Ovary (tissue), 9 donors: ENCODE data around the gene TFDP1. TPM values are rescaled to one million over a fixed set of nuclear protein-coding genes. Genes with fewer than 3 reads are reported as not detected.

Source experiments
- DNase-seq, 5 donors: peaks; one replicate each; pipeline ENCODE4 v3.0.0-alpha.2; 2019 to 2020
- H3K27ac ChIP-seq, 2 donors: fragments of 200-600 bp; one replicate each; pipeline versions ENCODE4 v1.5.1 to v1.8.0; 2019 to 2022
- H3K27me3 ChIP-seq: fragments of 200-600 bp; one replicate; pipeline ENCODE4 v1.8.0; 2022
- H3K36me3 ChIP-seq: fragments of 200-600 bp; sonication (generic); one replicate; pipeline ENCODE4 v1.5.1; 2019
- H3K4me1 ChIP-seq: one replicate; pipeline ENCODE4 v1.8.1; 2013; ENCODE audit warnings: mild to moderate bottlenecking, moderate library complexity; ENCODE audit not compliant: insufficient read depth
- H3K4me3 ChIP-seq: fragments of 200-600 bp; sonication (generic); one replicate; pipeline ENCODE4 v1.5.1; 2017
- H3K9me3 ChIP-seq, 2 donors: fragments of 200-600 bp in 1 of 2; sonication (generic) in 1 of 2; one replicate each; pipeline versions ENCODE4 v1.5.1 to v1.8.1; 2013 to 2019; ENCODE audit warnings: mild to moderate bottlenecking in 1 of 2, moderate library complexity in 1 of 2
- EP300 ChIP-seq: sonication (generic); formaldehyde crosslinking; IDR thresholded peaks from one replicate; pipeline ENCODE4 v1.6.1; 2017; ENCODE audit warnings: antibody characterized with exemption
- POLR2A ChIP-seq: fragments of 450-650 bp; IDR thresholded peaks from one replicate; pipeline ENCODE4 v1.6.1; 2017; ENCODE audit warnings: antibody characterized with exemption, mild to moderate bottlenecking, moderate library complexity
- WGBS, 3 donors: extraction: QIAGEN DNeasy Blood & Tissue Kit in 1 of 3; methylation state at CpG; one replicate each; pipeline versions ENCODE4 v1.1.5 to v1.1.7; 2013 to 2017; 5-methylcytosine and 5-hydroxymethylcytosine counted together
- intact Hi-C, 4 donors: fragments of 100-400 bp; cut with DNase I; formaldehyde crosslinking; loops; one replicate each; pipeline versions ENCODE4 v1.11.0 to v1.15.1; 2022 to 2023
- polyA plus RNA-seq, 2 donors: library from polyadenylated mRNA; stranded (reverse); fragments of 200-250 nt in 1 of 2; fragments of 350-450 nt in 1 of 2; fragmentation: Illumina TruSeq in 1 of 2; extraction: RNeasy Lipid Tissue Mini Kit (QIAGEN cat#74804) in 1 of 2; gene quantifications; one replicate each; pipeline ENCODE4 v1.2.3, GENCODE V29; 2013 to 2014
- total RNA-seq, 7 donors: library from RNA; depleted of rRNA in 2 of 7; stranded (reverse); fragments of >200 nt in 2 of 7; fragmentation: NEBNext Ultra II Directional in 3 of 7; extraction: Animal tissue kit (Norgen Biotek cat#: 25700) in 3 of 7; gene quantifications; one replicate each; pipeline versions ENCODE4 v1.1.0 to v1.2.4, GENCODE V29; 2016 to 2023
- TF ChIP-seq, protein P1 (sequence below), 3 donors: fragments of 450-650 bp in 2 of 3; fragments of 200-600 bp in 1 of 3; IDR thresholded peaks; one replicate each; pipeline versions ENCODE4 v1.5.1 to v1.8.0; 2016 to 2022; ENCODE audit warnings: antibody characterized with exemption in 3 of 3, mild to moderate bottlenecking in 1 of 3
- donor health status: DM: no; HTN: no; CAD: no; lungs with moderate emphysema.
- donor health status: DM: no; HTN: no; CAD: no.
- donor health status: Bipolar disorder and iron deficiency.
- donor health status: DM: yes; HTN: yes; CAD: no.
- donor health status: DM: no; HTN: no; CAD: no.
- donor health status: DM: yes; HTN: yes; CAD: no.

TFDP1 gene
- total and polyA plus RNA-seq, 9 donors: 8.8 to 45.6 (median 33.8) TPM

- Histone ChIP-seq H3K27me3 (no peaks in the 10 kb centered on the region), H3K27ac (no peak overlapping the region), H3K9me3 (no peaks in the 10 kb centered on the region), H3K4me3 (no peak overlapping the region), H3K4me1 (no peaks in the 10 kb centered on the region), H3K36me3 (no peaks in the 10 kb centered on the region)
- intact Hi-C loops: no loop called here
- TF ChIP-seq POLR2A: no peak
- WGBS, 3 donors: 82 to 87% (median 85%) methylated on average over 10 of the region's 10 CpGs
- no peak for DNase-seq
Observed at GRCh38 chr13:113612607-113613006, 28.1 kb downstream of the TFDP1 start.

DNA sequence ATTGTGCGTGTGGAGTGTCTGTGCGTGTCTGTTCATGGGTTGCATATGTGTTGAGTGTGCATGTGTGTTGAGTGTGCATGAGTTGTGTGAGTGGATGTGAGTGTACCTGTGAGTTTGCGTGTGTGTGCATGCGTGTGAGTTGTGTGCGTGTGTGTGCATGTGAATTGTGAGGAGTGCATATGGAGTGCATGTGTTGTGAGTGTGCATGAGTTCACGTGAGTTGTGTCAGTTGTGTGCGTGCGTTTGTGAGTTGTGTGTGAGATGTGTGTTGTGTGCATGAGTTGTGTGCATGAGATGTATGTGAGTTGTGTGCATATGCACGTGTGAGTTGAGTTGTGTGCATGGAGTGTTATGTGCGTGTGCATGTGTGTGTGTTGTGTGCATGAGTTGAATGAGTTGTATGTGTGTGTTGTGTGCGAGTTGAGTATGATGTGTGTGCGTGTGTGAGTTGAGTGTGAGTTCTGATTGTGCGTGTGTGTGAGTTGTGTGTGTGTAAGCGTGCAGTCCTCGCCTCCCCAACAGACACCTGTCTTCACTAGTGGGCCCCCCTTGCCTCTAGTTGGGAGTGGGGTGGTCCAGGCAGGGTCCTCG is 29.3 kb downstream of the TFDP1 start:
- Histone ChIP-seq H3K27me3 (no peaks in the 10 kb centered on the region), H3K36me3 (no peaks in the 10 kb centered on the region), H3K4me1 (no peaks in the 10 kb centered on the region), H3K27ac (no peak overlapping the region), H3K9me3 (no peaks in the 10 kb centered on the region), H3K4me3 (no peak overlapping the region)
- no peak for TF ChIP-seq EP300
- TF ChIP-seq POLR2A: no peak
- TF ChIP-seq, protein P1, sequence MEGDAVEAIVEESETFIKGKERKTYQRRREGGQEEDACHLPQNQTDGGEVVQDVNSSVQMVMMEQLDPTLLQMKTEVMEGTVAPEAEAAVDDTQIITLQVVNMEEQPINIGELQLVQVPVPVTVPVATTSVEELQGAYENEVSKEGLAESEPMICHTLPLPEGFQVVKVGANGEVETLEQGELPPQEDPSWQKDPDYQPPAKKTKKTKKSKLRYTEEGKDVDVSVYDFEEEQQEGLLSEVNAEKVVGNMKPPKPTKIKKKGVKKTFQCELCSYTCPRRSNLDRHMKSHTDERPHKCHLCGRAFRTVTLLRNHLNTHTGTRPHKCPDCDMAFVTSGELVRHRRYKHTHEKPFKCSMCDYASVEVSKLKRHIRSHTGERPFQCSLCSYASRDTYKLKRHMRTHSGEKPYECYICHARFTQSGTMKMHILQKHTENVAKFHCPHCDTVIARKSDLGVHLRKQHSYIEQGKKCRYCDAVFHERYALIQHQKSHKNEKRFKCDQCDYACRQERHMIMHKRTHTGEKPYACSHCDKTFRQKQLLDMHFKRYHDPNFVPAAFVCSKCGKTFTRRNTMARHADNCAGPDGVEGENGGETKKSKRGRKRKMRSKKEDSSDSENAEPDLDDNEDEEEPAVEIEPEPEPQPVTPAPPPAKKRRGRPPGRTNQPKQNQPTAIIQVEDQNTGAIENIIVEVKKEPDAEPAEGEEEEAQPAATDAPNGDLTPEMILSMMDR (IDR thresholded peaks at IDR 0.05): no peak
- no peak for DNase-seq
- intact Hi-C loops: no loop called here
- 95 to 96% (median 95%) methylated on average over 16 of the region's 16 CpGs for WGBS, 3 donors

- DNase-seq: no peak
- H3K9me3 ChIP-seq: no peaks in the 10 kb centered on the region
Observed at GRCh38 chr13:113616281-113616906, 31.8 kb downstream of the TFDP1 start.

GRCh38 chr13:113616991-113617749 is 32.6 kb downstream of the TFDP1 start:
- intact Hi-C loops: no loop called here
- H3K27ac ChIP-seq: no peak overlapping the region
- H3K4me3 ChIP-seq: no peak overlapping the region
- no peaks in the 10 kb centered on the region for H3K27me3 ChIP-seq
- DNase-seq: no peak
- TF ChIP-seq EP300 (no peak), POLR2A (no peak)
- TF ChIP-seq, protein P1 (IDR thresholded peaks at IDR 0.05): no peak
- H3K4me1 ChIP-seq: no peaks in the 10 kb centered on the region
- no peaks in the 10 kb centered on the region for H3K9me3 ChIP-seq
- 69 to 73% (median 70%) methylated on average over 18 of the region's 18 CpGs for WGBS, 3 donors
- no peaks in the 10 kb centered on the region for H3K36me3 ChIP-seq

More at GRCh38 chr13:113616281-113616906, 31.8 kb downstream of the TFDP1 start:
- Histone ChIP-seq H3K27me3 (no peaks in the 10 kb centered on the region), H3K36me3 (no peaks in the 10 kb centered on the region), H3K27ac (no peak overlapping the region), H3K4me3 (no peak overlapping the region), H3K4me1 (no peaks in the 10 kb centered on the region)
- 70 to 73% (median 72%) methylated on average over 20 of the region's 20 CpGs for WGBS, 3 donors
- TF ChIP-seq, protein P1 (IDR thresholded peaks at IDR 0.05): no peak
- TF ChIP-seq POLR2A: no peak
- TF ChIP-seq EP300: no peak
- intact Hi-C loops: no loop called here
